Stimulated activated naive CD8-positive, alpha-beta T cell treated with anti-CD3 and anti-CD28 coated beads, Interleukin-15, Interleukin-2, amounts not matched to agents 100 ng/mL and 50 ng/mL, for 24 hours (primary cell): Measurements from ENCODE around the gene ENOX1.
A peak's percentile ranks its signal among the peaks of the same experiment; 100 is the strongest.

Experiments
- H3K27ac Mint-ChIP-seq: one replicate; pipeline ENCODE4 v1.8.0; 2021; ENCODE audit warnings: mild to moderate bottlenecking, mixed read lengths
- H3K27me3 Mint-ChIP-seq: one replicate; pipeline ENCODE4 v1.8.0; 2021; ENCODE audit warnings: mixed read lengths
- H3K36me3 Mint-ChIP-seq: one replicate; pipeline ENCODE4 v1.8.0; 2021; ENCODE audit warnings: low read depth, mixed read lengths
- H3K4me1 Mint-ChIP-seq: one replicate; pipeline ENCODE4 v1.8.0; 2021; ENCODE audit warnings: low read depth, mixed read lengths
- H3K4me3 Mint-ChIP-seq: one replicate; pipeline ENCODE4 v1.8.0; 2021; ENCODE audit warnings: mild to moderate bottlenecking, mixed read lengths
- H3K9me3 Mint-ChIP-seq: one replicate; pipeline ENCODE4 v1.8.0; 2021; ENCODE audit warnings: mixed read lengths

ENOX1 gene

DNA sequence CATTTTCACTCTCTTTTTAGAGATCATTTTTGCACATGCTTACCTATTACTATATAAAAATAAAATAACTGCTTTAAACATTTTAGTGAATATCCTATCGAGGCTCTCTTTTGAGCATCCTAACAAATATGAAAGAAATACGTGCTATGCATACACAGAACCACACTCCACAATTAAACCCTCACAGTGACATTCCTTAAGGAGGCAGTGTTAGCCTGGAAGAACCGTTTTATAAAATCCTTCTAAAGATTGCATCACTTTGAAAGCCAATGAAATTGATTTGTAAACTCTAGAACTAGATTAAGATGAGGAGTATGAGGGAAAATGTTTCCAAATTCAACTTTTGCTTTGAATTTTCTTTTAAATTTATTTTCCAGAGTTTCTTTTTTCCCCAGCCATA is 11.1 kb upstream of the ENOX1 start:
- Mint-ChIP-seq H3K36me3 (no peaks in the 10 kb centered on the region), H3K4me3 (no peak overlapping the region), H3K27me3 (peaks cover 47% of the 10 kb centered on the region), H3K4me1 (peaks cover 14% of the 10 kb centered on the region), H3K27ac (no peak overlapping the region), H3K9me3 (no peaks in the 10 kb centered on the region)

DNA sequence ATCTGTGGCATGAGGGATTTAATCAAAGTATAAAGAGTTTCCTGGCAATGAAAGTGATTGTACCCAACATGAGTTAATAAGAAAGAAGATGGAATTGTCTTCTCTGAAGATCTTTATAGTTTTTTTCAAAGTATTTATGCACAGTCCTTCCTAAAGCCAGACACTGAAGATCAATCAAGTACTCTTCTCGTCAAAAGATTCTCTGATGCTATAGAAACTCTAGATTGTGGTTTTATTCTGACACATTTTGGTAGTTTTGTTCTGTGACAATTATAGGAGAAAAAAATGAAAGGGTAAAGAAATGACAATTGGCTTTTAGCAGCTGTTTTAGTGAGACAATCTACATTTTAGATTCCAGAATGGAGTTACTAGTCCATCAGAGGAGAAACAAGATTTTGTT is 10.4 kb upstream of the ENOX1 start:
- Mint-ChIP-seq H3K27ac (peak overlapping the region; percentile 49), H3K36me3 (no peaks in the 10 kb centered on the region), H3K4me1 (peaks cover 14% of the 10 kb centered on the region), H3K4me3 (no peak overlapping the region), H3K9me3 (no peaks in the 10 kb centered on the region), H3K27me3 (peaks cover 54% of the 10 kb centered on the region)

DNA sequence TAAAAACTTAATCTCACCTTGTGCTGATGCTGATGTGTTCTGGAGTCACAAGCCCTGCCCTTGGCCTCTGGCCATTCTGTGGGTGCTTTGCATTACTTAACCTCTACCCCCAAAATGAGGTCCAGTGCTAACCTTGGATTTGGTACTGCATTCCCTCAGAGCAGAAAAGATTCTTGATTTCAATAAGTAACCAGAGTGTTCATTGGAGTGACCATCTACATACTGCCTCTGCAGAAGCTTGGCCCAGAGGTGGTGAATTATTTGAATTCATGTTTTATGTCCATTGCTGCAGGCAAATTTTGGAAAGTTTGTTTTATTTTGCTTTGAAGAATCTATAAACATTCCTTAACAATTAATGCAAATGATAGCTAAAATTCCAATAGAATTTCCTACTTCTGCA is 7.6 kb upstream of the ENOX1 start:
- Mint-ChIP-seq H3K27ac (no peak overlapping the region), H3K9me3 (no peaks in the 10 kb centered on the region), H3K36me3 (no peaks in the 10 kb centered on the region), H3K4me3 (no peak overlapping the region), H3K4me1 (peaks cover 14% of the 10 kb centered on the region), H3K27me3 (peaks cover 66% of the 10 kb centered on the region)

DNA sequence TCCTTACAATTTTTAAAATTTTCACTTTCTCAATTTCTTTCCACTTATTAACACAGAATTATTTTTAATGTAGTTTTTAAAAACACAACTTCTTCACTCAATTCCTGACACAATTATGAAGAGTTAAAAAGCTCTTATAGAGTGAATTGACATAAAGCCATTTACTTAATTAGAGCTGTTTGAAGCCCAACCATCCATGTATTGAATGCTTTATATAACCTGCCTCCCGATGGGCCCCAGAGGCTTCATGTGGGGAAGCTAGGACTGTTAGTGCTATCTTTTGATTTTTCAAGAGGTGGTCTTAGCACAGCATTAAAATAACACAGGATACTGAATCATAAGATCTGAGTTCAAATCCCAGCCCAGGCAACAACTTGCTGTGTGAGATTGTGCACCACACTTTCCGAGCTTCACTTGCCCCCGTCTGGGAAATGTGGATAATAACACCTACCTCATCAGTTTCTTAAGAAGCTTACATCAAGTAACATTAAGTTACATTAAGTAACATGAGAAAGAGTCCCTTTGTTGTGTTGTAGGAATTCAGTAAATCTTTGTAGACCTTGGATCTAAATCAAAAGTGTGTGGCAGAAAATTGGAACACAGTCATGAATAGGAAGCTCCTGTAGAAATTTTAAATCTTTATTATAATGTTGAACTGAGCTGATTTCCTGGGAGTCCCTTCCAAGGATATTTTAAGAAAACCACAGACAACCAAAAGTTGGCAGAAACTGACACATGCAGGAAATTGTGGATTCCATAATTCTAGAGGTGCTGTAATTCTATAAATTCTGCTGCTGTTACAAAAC is 5.5 kb upstream of the ENOX1 start:
- Mint-ChIP-seq H3K27me3 (peaks cover 67% of the 10 kb centered on the region), H3K4me3 (no peak overlapping the region), H3K9me3 (no peaks in the 10 kb centered on the region), H3K27ac (no peak overlapping the region), H3K36me3 (no peaks in the 10 kb centered on the region), H3K4me1 (peaks cover 16% of the 10 kb centered on the region)

DNA sequence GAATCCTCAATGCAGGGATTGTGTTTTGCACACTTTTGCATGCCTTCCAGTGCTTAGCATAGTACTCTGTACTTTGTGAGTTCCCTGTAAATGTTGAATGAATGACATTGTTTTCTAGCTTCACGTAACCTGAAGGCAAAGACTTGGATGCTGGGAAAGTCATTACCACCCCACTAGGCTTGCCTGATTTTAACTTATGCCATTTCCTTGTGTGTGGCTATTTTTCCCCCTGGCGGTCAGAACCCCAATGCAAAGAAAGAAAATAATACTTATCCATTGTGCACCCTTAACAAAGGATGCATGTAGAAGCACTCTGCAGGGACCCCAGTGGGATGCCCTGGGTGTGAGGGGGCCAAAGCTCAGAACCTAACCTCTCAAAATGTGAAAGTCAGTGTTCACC is 1.2 kb upstream of the ENOX1 start:
- Mint-ChIP-seq H3K9me3 (no peaks in the 10 kb centered on the region), H3K4me1 (peaks cover 13% of the 10 kb centered on the region), H3K27me3 (peaks cover 67% of the 10 kb centered on the region), H3K36me3 (no peaks in the 10 kb centered on the region), H3K4me3 (peak overlapping the region; percentile 71), H3K27ac (no peak overlapping the region)

DNA sequence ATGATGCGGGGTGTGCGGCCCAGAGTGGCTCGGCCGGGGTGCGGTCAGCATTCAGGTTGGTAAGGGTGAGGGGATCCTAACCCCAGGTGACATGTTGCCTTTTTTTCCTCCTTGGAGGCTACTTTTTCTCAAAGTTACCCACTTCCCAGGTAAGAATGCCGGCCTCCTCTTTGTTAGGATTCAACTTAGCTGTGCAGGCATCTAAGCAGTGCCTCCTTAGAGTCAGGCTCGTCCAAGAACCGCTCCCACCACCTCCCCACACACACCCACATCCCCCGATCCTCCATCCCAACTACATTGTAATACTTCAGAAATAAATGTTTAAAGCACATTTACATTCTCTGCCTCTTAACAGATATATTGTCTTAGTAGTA is 733 bp upstream of the ENOX1 start:
- Mint-ChIP-seq H3K9me3 (no peaks in the 10 kb centered on the region), H3K4me1 (peaks cover 13% of the 10 kb centered on the region), H3K27me3 (peaks cover 67% of the 10 kb centered on the region), H3K4me3 (peak overlapping the region; percentile 71), H3K36me3 (no peaks in the 10 kb centered on the region), H3K27ac (no peak overlapping the region)

DNA sequence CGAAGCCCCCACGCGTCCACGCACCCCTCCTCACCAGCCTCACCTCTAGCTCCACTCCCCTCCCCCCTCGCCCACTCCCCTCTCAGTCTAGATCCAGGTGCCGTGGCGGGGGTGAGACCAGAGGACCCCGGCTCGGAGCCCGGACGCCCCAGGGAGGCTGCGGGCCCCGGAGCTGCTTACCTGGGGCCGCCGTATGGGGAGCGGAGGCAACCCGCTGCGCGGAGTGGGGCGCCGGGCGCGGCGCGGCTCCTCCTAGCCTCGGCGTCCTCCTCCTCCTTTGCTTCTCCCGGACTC is 353 bp downstream of the ENOX1 start:
- Mint-ChIP-seq H3K4me1 (peaks cover 13% of the 10 kb centered on the region), H3K9me3 (no peaks in the 10 kb centered on the region), H3K27me3 (peaks cover 64% of the 10 kb centered on the region), H3K4me3 (no peak overlapping the region), H3K36me3 (no peaks in the 10 kb centered on the region), H3K27ac (no peak overlapping the region)

DNA sequence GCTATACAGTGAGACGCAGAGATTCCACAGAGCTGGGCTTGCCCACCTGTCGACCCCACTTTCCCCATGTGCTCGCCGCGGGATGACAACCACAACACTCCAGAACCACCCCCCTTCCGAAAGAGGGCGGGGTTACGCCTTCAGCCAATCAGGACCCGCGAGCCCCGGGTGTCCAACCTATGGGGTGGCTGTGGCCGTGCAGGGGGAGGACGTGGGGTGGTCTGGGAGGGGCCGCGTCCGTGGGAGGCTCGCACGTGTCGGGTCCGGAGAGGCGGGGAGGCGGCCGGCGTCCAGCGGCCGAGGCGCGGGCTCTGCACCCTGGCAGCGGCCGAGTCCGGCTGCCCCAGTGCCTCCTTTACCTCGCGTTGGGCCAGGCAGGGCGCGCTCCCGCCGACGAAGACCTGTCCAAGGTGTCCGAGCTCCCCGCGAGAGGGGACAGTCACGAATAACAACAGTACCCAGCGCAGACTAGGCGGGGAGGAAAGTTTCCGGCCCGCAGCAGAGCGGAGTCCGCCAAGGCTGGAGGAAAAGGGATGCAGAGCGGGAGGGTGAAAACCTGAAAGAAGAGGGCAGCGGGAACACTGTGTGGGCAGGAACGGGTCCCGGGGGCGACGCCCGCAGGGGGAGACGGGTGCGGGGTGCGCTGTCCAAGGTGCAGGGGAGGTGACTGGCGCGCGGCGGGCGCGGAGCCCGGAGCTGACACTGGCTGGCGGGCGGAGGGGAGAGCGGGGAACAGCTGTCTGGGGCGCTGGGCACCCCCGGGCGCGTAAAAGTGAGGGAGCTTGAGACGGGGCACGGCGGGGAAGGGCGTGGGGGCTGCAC is 911 bp downstream of the ENOX1 start:
- Mint-ChIP-seq H3K36me3 (no peaks in the 10 kb centered on the region), H3K4me1 (peaks cover 13% of the 10 kb centered on the region), H3K9me3 (no peaks in the 10 kb centered on the region), H3K27me3 (peaks cover 64% of the 10 kb centered on the region), H3K4me3 (peak overlapping the region; percentile 81), H3K27ac (no peak overlapping the region)

DNA sequence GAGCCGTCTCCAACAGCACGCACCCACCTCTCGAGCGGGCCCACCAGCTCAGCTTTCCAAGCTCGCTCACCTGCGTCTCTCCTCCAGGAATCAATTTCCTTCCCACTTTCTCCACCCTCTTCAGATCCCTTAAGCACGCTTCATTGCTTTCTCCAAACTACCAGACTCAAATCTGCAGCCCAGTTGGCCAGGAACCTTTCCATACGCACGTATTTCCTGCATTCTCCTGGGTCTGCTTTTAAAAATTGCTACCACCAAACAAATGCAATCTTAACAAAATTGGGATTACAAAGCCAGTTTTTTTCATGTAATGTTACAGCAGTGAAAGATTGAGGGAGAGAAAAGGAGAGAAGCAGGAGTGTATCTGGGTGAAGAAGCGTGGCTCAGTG is 1.5 kb downstream of the ENOX1 start:
- Mint-ChIP-seq H3K4me1 (peaks cover 13% of the 10 kb centered on the region), H3K9me3 (no peaks in the 10 kb centered on the region), H3K27me3 (peaks cover 61% of the 10 kb centered on the region), H3K27ac (no peak overlapping the region), H3K4me3 (peak overlapping the region; percentile 30), H3K36me3 (no peaks in the 10 kb centered on the region)

DNA sequence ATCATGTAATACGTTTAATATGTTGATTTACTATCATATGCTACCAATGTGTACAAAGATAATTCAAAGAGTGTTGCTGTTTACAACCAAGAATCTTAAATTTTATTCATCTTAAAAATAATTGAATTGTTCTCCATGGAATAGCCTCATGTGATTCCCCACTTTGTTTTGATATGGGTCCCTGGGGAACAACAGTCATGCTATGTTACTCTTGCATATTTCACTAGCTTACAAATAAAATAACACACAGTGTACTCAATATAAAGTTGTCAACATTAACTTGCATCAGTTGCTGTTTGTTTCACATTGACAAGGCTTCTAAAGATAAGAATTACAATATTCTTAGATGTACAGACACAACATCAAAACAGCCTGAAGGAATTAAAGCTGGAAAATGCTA is 2.3 kb downstream of the ENOX1 start:
- Mint-ChIP-seq H3K27me3 (peaks cover 59% of the 10 kb centered on the region), H3K4me3 (no peak overlapping the region), H3K36me3 (no peaks in the 10 kb centered on the region), H3K27ac (no peak overlapping the region), H3K9me3 (no peaks in the 10 kb centered on the region), H3K4me1 (peaks cover 13% of the 10 kb centered on the region)

DNA sequence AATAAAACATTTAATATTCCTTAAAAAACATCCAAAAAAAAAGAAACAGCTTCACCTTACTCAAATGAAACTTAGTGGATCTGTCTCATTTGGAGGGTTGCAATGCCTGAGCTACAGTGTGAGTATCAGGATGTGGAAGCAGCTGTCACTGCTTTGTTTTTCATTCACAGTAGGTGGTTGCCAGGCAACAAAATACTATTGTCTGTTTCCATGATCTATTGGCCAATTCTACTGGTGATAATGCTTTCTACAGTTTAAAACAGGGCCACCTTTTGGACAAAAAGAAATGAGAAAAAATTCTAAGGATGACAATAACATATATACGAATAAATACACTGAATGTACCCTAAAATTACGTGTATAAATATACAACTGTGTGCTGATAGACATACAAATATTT is 3.0 kb downstream of the ENOX1 start:
- Mint-ChIP-seq H3K9me3 (no peaks in the 10 kb centered on the region), H3K4me1 (peaks cover 13% of the 10 kb centered on the region), H3K27me3 (peaks cover 58% of the 10 kb centered on the region), H3K27ac (no peak overlapping the region), H3K36me3 (no peaks in the 10 kb centered on the region), H3K4me3 (no peak overlapping the region)

DNA sequence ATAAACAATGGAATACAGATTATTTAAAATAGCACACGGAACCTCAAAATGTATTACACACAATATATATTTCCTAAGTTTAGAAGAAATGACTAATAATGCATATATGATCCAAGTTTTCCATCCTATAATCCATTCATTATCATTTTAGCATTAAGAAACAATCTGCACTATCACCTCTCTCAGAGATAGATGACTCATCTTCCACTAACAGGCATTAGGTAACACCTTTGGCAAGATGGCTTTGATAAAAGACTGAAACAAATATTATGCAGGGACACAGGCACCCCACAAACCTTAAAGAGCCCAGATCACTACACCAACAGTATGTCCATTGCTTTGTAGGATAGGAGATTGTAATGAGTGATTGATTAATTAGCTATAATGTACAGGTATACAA is 4.1 kb downstream of the ENOX1 start:
- Mint-ChIP-seq H3K4me3 (no peak overlapping the region), H3K36me3 (no peaks in the 10 kb centered on the region), H3K4me1 (peaks cover 9% of the 10 kb centered on the region), H3K9me3 (no peaks in the 10 kb centered on the region), H3K27me3 (peaks cover 55% of the 10 kb centered on the region), H3K27ac (no peak overlapping the region)

DNA sequence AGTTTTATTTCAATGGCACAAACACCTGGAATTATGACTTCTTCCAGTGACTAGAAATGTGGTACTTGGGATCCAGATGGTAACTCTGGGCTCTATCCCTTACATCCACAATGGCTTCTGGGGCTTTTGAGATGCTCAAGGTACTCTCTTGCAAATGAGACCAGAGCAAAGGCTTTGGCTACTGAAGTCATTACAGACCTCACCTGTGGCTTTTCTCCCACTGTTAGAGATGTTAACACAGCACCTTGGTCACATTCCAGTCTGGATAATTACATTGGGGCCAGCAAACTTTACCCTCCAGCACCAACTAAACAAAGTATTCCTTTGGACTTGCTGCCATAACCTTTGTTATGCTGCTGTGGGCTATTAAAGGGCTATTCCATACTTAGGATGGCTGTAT is 6.1 kb downstream of the ENOX1 start:
- H3K4me1 Mint-ChIP-seq, result peaks cover 4% of the 10 kb centered on the region
- H3K27me3 Mint-ChIP-seq, result peaks cover 47% of the 10 kb centered on the region
- H3K9me3 Mint-ChIP-seq, result no peaks in the 10 kb centered on the region
- H3K36me3 Mint-ChIP-seq, result no peaks in the 10 kb centered on the region
- no peak overlapping the region for H3K27ac Mint-ChIP-seq
- H3K4me3 Mint-ChIP-seq, result no peak overlapping the region

DNA sequence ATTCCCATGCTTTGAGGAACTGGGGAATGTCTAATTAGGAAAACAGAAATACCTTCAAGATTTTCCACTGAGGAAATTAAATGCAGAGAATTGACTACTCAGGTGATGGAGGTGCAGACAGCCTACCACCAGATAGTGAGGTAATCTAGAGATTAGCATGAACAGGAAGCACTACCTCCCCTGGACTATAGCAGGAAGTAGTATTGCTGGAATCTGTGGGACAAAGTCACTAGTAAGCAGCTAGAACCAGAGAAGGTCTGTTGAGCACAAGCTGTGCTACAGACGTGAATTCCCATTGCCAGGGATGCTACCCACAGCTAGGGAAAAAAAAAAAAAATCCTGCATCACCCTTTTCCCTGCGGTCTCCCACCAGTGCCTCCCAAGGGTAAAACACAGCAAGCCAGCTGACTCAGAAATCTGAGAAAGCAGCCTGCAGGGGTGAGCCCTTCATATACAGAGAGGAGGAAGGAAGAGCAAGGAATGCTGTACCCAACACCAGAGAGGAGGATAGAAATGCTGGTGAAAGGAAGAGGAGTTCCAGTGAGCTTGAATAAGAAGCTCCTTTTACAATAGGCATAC is 10.2 kb downstream of the ENOX1 start:
- Mint-ChIP-seq H3K36me3 (no peaks in the 10 kb centered on the region), H3K9me3 (no peaks in the 10 kb centered on the region), H3K27ac (no peak overlapping the region), H3K4me1 (no peaks in the 10 kb centered on the region), H3K4me3 (no peak overlapping the region), H3K27me3 (peaks cover 26% of the 10 kb centered on the region)

DNA sequence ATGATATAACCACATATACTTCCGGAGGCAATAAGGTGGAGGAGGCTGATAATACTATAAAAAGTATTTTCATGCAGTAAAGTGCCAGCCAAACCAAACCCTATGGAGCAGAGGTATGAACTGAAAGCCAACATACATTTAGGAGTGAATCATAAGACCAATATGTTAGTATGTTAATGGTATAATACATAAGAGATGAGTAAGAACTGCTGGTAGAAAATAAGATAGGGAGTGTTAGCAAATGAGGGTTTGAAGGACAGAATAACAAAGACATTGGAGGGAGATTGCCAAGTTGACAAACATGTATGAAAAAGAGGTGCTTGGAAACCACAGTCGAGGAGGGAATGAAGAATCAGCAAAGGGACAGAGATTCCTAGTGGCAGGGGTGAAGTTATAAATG is 10.8 kb downstream of the ENOX1 start:
- Mint-ChIP-seq H3K4me1 (no peaks in the 10 kb centered on the region), H3K36me3 (no peaks in the 10 kb centered on the region), H3K9me3 (no peaks in the 10 kb centered on the region), H3K4me3 (no peak overlapping the region), H3K27me3 (peaks cover 24% of the 10 kb centered on the region), H3K27ac (no peak overlapping the region)
